Heart right ventricle (tissue), 16 donors: Measurements from ENCODE around the gene CHAC1. TPM values are rescaled to one million over a fixed set of nuclear protein-coding genes. Genes with fewer than 3 reads are reported as not detected.

Source experiments
- ATAC-seq, 8 donors: fragments of 200-7000 bp; cut with Tn5 transposase; one replicate each; pipeline ENCODE4 v1.9.1; 2020; ENCODE audit warnings: mild to moderate bottlenecking in 8 of 8, moderate library complexity in 8 of 8, moderate number of reproducible peaks in 1 of 8
- DNase-seq, 2 donors: peaks; one replicate each; pipeline ENCODE4 v3.0.0-alpha.2; 2020
- H3K27ac ChIP-seq, 10 donors: fragments of 200-600 bp; sonication (generic) in 2 of 10; one replicate each; pipeline versions ENCODE4 v1.5.0 to v1.8.0; 2020 to 2022; ENCODE audit warnings: mild to moderate bottlenecking in 3 of 10
- H3K27me3 ChIP-seq, 7 donors: fragments of 200-600 bp; one replicate each; pipeline ENCODE4 v1.8.0; 2021 to 2022; ENCODE audit warnings: mild to moderate bottlenecking in 2 of 7
- H3K36me3 ChIP-seq, 9 donors: fragments of 200-600 bp; sonication (generic) in 1 of 9; one replicate each; pipeline versions ENCODE4 v1.5.0 to v1.8.0; 2020 to 2022; ENCODE audit warnings: mild to moderate bottlenecking in 2 of 9
- H3K4me1 ChIP-seq, 9 donors: fragments of 200-600 bp; sonication (generic) in 1 of 9; one replicate each; pipeline versions ENCODE4 v1.5.0 to v1.8.0; 2020 to 2022; ENCODE audit warnings: mild to moderate bottlenecking in 4 of 9
- H3K4me3 ChIP-seq, 10 donors: fragments of 200-600 bp; sonication (generic) in 2 of 10; one replicate each; pipeline versions ENCODE4 v1.5.0 to v1.8.0; 2020 to 2022; ENCODE audit warnings: mild to moderate bottlenecking in 7 of 10, moderate library complexity in 2 of 10
- H3K9me3 ChIP-seq, 11 donors: fragments of 200-600 bp in 10 of 11; sonication (generic) in 2 of 11; one replicate each; pipeline versions ENCODE4 v1.5.0 to v1.8.0; 2013 to 2022; ENCODE audit warnings: mild to moderate bottlenecking in 2 of 11, control low read depth in 1 of 11, moderate library complexity in 1 of 11
- CTCF ChIP-seq, 9 donors: fragments of 200-600 bp; sonication (generic) in 2 of 9; IDR thresholded peaks; one replicate each; pipeline versions ENCODE4 v1.5.0 to v1.8.0; 2021 to 2022; ENCODE audit warnings: antibody characterized with exemption in 9 of 9, mild to moderate bottlenecking in 5 of 9, moderate library complexity in 1 of 9
- WGBS, 2 donors: extraction: QIAGEN DNeasy Blood & Tissue Kit; methylation state at CpG; one replicate each; pipeline ENCODE4 v1.1.7; 2013; ENCODE audit warnings: inconsistent platforms in 1 of 2; 5-methylcytosine and 5-hydroxymethylcytosine counted together
- intact Hi-C, 10 donors: fragments of 100-400 bp; cut with DNase I; formaldehyde crosslinking; loops; one replicate each; pipeline versions ENCODE4 v1.11.1 to v1.14.2; 2022
- polyA plus RNA-seq, 2 donors: library from polyadenylated mRNA; stranded (reverse); fragments of 200-250 nt; gene quantifications; one replicate each; pipeline ENCODE4 v1.2.3, GENCODE V29; 2013
- total RNA-seq, 10 donors: library from RNA; stranded (reverse); fragmentation: NEBNext Ultra II Directional in 3 of 10; extraction: Animal tissue kit (Norgen Biotek cat#: 25700) in 3 of 10; gene quantifications; one replicate each; pipeline versions ENCODE4 v1.2.1 to v1.2.4, GENCODE V29; 2021 to 2023
- donor health status: Arrhythmogenic right ventricular cardiomyopathy.
- donor health status: ischemic (EF 13 %, LVEDD 7.1; RV severe dilation, severe dysfunction).
- donor health status: healthy with polysubstance abuse.
- donor health status: DM: no; HTN: yes; CAD: no.
- donor health status: DM: no; HTN: no; CAD: no.
- donor health status: ischemic (EF 25% LVEDD 6.9; RV normal size, moderate dysfunction).
- donor health status: ischemic (EF 25% LVEDD 5.7; RV mildly dilated, moderate dysfunction).
- donor health status: healthy.
- donor health status: DM: yes; HTN: yes; CAD: no.
- donor health status: Ischemic cardiomyopathy.
- donor health status: ischemic (EF 35%, LVEDD 5.7; RV mildly dilated, moderate dysfunction).
- donor health status: nonischemic (EF 11% LVEDD 7.7; RV severe dilation, severe dysfunction).
- donor health status: DM: yes; HTN: yes; CAD: no.
- donor health status: PGD.
- donor health status: ischemic (EF 29% LVEDD 5.4; RV normal size, mild dysfunction).
- donor health status: nonischemic (EF 23%, LVEDD 6.1; RV moderate dilation, normal function).

Gene CHAC1
- total and polyA plus RNA-seq, 12 donors, result 0.31 to 7.6 (median 1.7) TPM

DNA sequence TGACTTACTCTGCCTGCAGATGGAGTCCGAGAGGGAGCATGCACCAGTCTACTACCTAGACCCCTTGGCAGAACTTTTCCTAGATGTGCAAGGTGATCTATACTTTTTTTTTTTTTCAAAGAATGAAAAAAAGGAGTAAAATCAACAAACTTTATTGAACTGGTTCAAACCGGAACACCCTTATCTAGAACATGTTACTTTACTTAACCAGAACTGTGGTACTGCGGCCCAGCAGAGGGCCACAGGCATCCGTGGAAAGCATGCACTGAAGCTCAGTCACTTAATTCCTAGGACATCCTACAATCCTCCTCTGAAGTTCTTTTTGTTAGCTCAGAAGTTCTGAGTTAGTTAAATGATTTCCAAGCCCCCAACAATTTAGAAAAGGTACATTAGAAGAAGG is 21.6 kb downstream of the CHAC1 start:
- intact Hi-C loops, result no loop called here
- no peak overlapping the region for H3K27ac ChIP-seq
- peaks cover 0 to 45% (median 12%) of the 10 kb centered on the region in 9 donors for H3K36me3 ChIP-seq
- 83 to 85% methylated on average over 4 of the region's 4 CpGs for WGBS, 2 donors
- ATAC-seq (no peak), DNase-seq (no peak)
- no peak for TF ChIP-seq CTCF (IDR thresholded peaks at IDR 0.05)
- H3K27me3 ChIP-seq, result no peaks in the 10 kb centered on the region
- H3K9me3 ChIP-seq, result no peaks in the 10 kb centered on the region
- H3K4me1 ChIP-seq, result peaks cover 0 to 4% (median 0%) of the 10 kb centered on the region in 9 donors
- no peak overlapping the region for H3K4me3 ChIP-seq

GRCh38 chr15:40976819-40977218 is 23.5 kb downstream of the CHAC1 start:
- no peaks in the 10 kb centered on the region for H3K27me3 ChIP-seq
- DNase-seq (no peak), ATAC-seq (no peak)
- no peak for TF ChIP-seq CTCF (IDR thresholded peaks at IDR 0.05)
- peaks cover 0 to 4% (median 0%) of the 10 kb centered on the region in 9 donors for H3K4me1 ChIP-seq
- H3K27ac ChIP-seq, result no peak overlapping the region
- intact Hi-C loops, result no loop called here
- H3K36me3 ChIP-seq, result peaks cover 0 to 64% (median 24%) of the 10 kb centered on the region in 9 donors
- no peak overlapping the region for H3K4me3 ChIP-seq
- H3K9me3 ChIP-seq, result no peaks in the 10 kb centered on the region
- WGBS, 2 donors, result 75 to 81% methylated on average over 7 of the region's 7 CpGs

DNA sequence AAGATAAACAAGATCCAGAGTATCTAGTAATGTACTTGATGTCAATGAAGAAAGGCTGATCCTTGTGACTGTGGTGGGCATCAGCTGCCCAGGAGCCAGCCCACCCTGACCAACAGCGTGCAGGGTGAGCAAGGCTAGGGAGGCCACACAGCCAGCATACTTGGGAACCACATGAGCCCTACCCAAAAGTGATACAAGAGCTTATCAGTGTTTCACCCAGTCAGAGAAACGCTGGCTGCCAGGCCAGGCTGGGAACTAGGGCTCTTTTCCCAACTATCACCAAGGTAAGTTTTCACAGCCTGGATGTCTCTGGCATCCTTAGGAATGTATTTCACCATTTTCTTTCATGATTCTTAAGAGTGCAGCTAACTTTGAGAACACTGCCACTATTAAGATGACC is 24.9 kb downstream of the CHAC1 start:
- H3K4me1 ChIP-seq, result peaks cover 0 to 13% (median 0%) of the 10 kb centered on the region in 9 donors
- WGBS, 2 donors, result 64 to 66% methylated on average over 2 of the region's 2 CpGs
- H3K9me3 ChIP-seq, result no peaks in the 10 kb centered on the region
- no peak for TF ChIP-seq CTCF (IDR thresholded peaks at IDR 0.05)
- no peak overlapping the region for H3K27ac ChIP-seq
- H3K4me3 ChIP-seq, result no peak overlapping the region
- H3K36me3 ChIP-seq, result peaks cover 0 to 78% (median 34%) of the 10 kb centered on the region in 9 donors
- intact Hi-C loops, result no loop called here
- peak in 2 of 8 donors; percentile 29 to 32 for ATAC-seq
- H3K27me3 ChIP-seq, result no peaks in the 10 kb centered on the region
- DNase-seq, result no peak

DNA sequence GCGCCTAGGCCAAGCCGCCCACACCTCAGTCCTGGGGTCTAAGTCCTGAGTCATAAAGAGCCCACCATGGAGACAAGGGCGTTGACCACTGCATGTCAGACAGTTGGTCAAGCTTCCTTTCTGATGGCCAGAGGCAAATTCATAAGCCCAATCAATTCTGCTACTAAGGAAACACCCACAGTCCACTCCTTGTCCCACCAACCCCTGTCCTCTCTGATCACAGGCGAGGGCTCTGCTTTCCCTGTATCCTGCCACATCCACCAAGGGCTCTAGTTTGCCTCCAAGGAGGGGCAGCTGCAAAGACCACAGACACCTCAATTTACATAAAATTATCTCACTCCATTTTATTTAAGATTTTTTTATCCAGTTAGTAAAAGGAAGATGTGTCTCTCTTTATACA is 25.3 kb downstream of the CHAC1 start:
- no peak overlapping the region for H3K27ac ChIP-seq
- H3K27me3 ChIP-seq, result no peaks in the 10 kb centered on the region
- intact Hi-C loops, result no loop called here
- H3K4me3 ChIP-seq, result no peak overlapping the region
- 98% methylated on average over 4 of the region's 4 CpGs for WGBS, 2 donors
- H3K36me3 ChIP-seq, result peaks cover 0 to 82% (median 38%) of the 10 kb centered on the region in 9 donors
- no peak for ATAC-seq
- H3K9me3 ChIP-seq, result no peaks in the 10 kb centered on the region
- peaks cover 0 to 16% (median 0%) of the 10 kb centered on the region in 9 donors for H3K4me1 ChIP-seq
- TF ChIP-seq CTCF (IDR thresholded peaks at IDR 0.05), result no peak
- DNase-seq, result no peak
